GM12892 (cell line): ENCODE measurements around the gene OLFM1.
"Not testable (repeated sequence)": the region's sequence is repeated elsewhere in the genome, so short reads cannot be mapped to it uniquely, and the experiment has no call there.

ENCODE experiments used
- DNase-seq: peaks from one replicate; pipeline ENCODE4 v3.0.0; 2011; ENCODE audit not compliant: insufficient read length
- FAIRE-seq: peaks from 2 replicates; lab custom pipeline; 2011; peaks lifted over from hg19 to GRCh38; lab: Jason Lieb, UNC
- POLR2A ChIP-seq: IDR thresholded peaks from 2 replicates; pipeline ENCODE4 v1.6.1; 2011; ENCODE audit warnings: low read depth, low read length, control low read depth
- POLR2AphosphoS5 ChIP-seq: IDR thresholded peaks from 2 replicates; pipeline ENCODE4 v1.6.1; 2011; ENCODE audit warnings: low read depth, low read length, control low read depth
- TAF1 ChIP-seq: IDR thresholded peaks from 2 replicates; pipeline ENCODE4 v1.6.1; 2011; ENCODE audit warnings: low read depth, mild to moderate bottlenecking, control low read depth, low read length, borderline replicate concordance

Gene OLFM1

DNA sequence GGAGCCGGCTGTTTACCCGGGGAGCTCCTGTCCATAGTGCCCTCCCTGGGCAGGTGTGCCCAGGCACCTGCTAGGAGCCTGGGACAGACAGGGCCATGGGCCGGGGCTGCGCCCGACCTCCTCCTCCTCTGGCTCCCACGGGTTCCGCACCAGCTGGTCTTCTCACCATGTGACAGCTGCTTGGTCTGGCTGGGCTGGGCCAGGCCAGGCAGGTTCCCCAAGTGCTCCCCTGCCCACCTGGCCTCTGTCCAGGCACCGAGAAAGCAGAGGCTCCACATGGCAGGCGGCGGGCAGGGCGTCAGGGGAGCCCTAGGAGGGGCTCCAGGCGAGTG is 60.0 kb downstream of the OLFM1 start:
- DNase-seq, result no peak
- TF ChIP-seq POLR2A, result no peak
- TF ChIP-seq POLR2AphosphoS5, result no peak
- no peak for TF ChIP-seq TAF1
- no peak for FAIRE-seq

DNA sequence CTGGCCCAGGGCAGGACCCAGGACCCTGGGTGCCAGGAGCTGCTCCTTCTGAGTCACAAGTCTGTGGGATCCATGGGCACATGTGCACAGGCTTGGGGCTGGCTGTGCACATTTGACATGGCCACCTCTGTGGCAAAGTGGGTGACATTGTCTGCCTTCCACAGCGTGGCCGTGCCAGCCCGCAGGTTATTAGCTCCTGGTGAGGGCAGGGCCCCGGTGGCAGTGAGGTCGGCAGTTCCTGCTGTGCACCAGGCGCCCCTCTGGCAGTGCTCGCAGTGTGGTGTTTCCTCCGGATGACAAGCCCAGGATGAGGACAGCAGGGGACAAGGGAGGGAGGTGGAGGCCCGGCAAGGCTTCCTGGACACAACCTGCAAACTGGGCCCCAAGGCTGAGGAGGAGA is 60.5 kb downstream of the OLFM1 start:
- FAIRE-seq, result no peak
- DNase-seq, result no peak
- TF ChIP-seq POLR2A (no peak), POLR2AphosphoS5 (no peak), TAF1 (no peak)

DNA sequence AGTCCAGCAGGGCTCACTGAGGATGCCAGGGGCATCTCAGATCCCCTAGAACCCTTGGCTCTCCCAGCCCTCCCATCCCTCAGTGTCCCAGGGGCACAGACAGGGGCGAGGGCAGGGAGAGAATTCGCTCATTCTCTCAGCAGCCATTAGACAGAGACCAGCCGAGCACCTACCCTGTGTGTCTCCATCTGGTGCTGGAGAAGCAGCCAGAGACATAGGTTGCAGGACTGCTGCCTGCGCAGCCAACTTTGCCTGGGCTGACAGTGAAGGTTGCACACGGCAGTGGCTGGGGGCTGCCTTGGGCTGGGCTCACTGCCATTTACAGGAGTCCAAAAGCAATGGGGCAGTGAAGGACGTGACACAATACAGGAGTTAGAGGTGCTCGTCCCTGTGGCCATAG is 60.9 kb downstream of the OLFM1 start:
- TF ChIP-seq POLR2A, result no peak
- no peak for TF ChIP-seq POLR2AphosphoS5
- TF ChIP-seq TAF1, result no peak
- no peak for FAIRE-seq
- no peak for DNase-seq

DNA sequence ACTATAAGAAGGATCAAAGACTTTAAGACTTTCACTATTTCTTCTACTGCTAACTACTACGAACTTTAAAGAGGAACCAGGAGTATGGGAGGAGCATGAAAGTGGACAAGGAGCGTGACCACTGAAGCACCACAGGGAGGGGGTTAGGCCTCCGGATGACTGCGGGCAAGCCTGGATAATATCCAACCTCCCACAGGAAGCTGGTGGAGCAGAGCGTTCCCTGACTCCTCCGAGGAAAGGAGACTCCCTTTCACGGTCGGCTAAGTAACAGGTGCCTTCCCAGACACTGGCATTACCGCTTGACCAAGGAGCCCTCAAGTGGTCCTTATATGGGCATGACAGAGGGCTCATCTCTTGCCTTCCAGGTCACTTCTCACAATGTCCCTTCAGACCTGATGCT is 62.4 kb downstream of the OLFM1 start:
- not testable (repeated sequence) for FAIRE-seq, DNase-seq

DNA sequence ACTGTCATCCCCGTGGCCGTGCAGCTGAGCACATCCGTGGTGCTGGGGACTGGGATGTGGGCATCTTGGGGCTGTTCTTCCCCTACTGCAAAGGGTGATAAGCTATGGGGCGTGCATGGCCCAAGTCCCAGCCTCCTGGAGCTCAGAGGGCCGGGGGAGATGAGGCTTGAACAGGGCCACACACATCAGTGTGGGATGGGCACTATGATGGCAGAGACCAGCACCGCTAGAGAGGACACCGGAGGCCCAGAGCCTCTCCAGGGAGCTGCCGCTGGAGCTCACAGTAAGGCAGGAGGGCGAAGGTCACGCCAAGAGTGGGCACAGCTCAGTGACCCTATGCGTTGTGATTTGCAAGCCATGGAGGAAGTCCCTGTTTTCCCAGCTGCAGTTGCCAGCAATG is 63.5 kb downstream of the OLFM1 start:
- no peak for FAIRE-seq
- DNase-seq, result no peak
- TF ChIP-seq POLR2A, result no peak
- TF ChIP-seq TAF1, result no peak
- TF ChIP-seq POLR2AphosphoS5, result no peak

DNA sequence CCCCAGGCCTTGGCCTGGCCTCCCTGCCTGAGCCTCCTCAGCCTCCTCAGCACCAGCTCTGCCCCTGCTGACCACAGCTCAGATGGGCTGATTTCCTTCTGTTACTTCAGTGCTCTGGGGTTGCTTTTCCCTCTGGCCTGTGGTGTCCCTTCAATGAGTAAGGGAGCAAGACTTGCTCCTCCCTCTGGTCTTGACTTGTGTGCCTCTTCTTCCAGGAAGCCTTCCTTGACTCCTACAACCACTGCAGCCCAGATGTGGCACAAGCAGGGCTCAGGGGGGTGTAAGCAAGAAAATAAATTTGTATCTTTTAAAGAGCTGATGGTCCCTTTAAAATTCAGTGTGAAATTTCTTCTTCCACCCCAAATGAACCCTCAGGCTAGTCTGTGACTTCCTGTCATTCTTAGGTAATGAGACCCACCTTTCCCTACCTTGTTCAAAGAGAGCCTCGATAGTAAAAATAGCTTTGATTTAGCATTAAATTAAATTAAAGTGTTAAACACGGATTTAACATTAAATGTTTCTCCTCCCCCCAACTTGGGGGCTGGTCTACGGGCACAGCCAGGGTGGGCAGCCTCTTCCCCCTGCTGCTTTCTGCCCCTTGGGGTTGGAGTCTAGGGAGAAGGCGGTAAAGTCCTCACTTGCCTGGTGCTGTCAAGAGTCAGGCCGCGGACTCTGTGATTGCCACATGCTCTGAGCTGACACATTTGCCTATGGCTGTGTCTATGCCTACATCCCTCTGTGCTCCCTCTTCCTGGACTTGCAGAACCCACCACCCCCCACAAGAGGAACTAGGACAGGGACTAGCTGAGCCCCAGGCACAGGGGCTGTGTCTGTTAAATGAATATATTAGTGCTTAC is 64.5 kb downstream of the OLFM1 start:
- DNase-seq (no peak), FAIRE-seq (no peak)
- TF ChIP-seq POLR2A (no peak), TAF1 (no peak), POLR2AphosphoS5 (no peak)

DNA sequence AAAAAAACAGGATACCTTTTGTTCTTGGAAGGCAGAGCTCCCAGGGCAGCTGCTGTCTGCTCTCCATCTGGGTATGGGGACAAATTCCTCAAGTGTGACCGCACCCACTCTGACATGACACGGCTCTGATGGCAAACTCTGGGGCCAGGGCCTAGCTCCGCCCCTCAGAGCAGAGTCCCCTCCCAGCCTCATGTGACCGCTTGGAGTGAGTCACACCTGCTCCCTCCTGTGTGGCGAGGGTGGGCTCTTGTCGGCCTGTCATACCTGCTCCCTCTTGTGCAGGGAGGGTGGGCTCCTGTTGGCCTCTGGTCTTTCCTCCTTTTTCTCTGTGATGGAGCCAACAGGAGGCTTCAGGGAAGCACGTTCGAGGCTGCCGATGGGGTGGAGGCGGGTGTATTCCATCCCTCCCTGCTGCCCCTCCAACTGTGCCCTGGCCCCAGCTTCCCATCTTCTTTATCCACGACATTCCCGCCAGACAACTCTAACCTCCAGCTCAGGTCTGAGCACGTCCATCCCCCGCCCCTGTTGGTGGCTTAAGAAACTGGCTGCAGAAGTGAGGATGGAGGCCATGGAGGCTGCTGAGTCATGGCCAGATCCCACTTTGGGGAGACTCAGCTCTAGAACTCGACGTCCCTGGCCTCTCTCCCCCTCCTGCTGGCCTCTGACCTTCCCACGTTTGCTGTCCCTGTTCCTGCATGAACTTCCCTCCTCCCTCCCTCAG is 65.3 kb downstream of the OLFM1 start:
- FAIRE-seq, result no peak
- TF ChIP-seq TAF1 (no peak), POLR2AphosphoS5 (no peak), POLR2A (no peak)
- DNase-seq, result no peak

DNA sequence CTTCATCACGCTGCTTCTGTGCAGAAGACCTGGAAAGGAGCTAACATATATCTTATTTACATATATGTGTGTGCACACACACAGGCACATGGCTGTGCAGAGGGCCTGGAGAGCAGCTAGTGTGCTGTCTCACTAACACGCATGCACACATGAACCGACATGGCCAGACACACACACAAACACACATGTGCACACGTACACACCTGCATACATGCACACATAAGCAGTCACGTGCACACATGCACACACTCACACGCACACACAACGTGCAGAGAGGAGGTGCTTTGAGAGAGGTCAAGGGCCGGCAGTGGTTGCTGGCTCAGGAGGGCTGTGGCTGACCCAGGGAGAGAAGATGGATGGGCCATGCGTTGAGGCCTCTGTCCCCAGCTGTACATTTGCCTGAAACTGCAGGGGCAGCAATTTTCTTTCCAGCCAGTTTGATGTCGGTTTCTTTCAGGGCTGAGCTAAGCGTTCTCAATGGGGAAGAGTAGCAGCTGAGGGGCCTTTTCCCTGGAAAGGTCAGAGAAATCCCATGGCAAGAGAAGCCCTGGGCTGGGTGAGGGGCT is 66.7 kb downstream of the OLFM1 start:
- FAIRE-seq (no peak), DNase-seq (no peak)
- TF ChIP-seq POLR2A (no peak), TAF1 (no peak), POLR2AphosphoS5 (no peak)

DNA sequence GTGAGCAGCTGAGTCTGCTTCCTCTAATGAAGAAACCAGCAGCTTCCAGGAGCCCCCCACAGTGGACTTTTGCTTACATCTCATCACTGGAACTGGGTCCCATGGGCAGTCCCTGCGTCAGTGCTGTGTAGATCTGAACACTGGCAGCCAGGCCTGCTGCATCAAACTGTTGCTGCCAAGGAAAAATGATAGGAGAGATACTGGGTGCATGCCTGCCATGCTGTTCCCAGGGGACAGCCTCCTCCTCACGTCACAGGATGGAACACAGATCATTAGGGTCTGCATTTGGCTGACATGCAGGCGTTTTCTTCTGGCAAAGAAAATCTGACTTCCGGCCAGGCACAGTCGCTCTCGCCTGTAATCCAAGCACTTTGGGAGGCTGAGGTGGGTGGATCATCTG is 67.9 kb downstream of the OLFM1 start:
- no peak for TF ChIP-seq POLR2AphosphoS5
- no peak for TF ChIP-seq POLR2A
- no peak for TF ChIP-seq TAF1
- FAIRE-seq, result no peak
- DNase-seq, result no peak

DNA sequence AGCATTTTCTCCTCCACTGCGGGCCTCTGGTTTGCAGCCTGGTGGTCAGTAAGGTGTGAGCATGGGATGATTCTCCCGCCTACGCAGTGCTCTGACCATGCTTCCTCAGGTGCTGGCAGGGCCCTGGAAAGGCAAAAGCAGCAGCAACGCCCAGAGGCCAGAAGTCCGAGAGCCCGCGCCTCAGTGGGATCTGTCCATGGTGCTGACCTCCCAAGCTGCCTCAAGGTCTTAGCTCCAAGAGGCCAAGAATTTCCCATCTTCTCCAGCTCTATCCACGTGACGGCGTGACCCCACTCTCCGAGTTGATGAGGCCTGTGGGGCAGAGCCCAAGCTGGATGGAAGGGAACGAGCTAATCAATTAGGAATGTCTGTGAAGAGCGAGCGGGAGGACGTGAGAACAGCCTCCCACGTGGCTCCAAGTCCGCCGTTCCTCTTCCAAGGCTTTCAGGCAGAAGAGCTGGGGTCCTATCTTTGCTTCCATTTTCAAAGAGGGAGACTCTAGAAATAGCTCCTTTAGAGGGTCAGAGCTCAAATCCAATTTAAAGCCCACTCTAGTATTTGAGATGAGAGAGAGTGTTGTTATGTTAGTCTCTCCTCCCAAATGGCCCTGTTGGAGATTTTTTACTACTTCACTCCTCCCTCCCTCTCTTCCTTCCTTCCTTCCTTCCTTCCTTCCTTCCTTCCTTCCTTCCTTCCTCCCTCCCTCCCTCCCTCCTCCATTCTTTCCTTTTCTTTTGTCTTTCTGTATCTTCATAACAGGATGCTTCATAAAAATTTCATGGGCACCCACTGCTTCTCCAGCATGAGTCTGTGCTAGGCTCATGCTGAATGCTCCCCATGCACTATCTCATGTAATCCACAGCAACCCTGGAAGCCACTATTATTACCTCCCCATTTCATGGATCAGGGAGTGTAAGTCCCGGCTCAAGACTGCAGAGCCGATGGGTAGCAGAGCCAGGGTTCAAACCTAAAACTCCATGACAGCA is 69.3 kb downstream of the OLFM1 start:
- TF ChIP-seq TAF1, result no peak
- no peak for TF ChIP-seq POLR2AphosphoS5
- no peak for TF ChIP-seq POLR2A
- FAIRE-seq (no peak), DNase-seq (peak; percentile 36)

DNA sequence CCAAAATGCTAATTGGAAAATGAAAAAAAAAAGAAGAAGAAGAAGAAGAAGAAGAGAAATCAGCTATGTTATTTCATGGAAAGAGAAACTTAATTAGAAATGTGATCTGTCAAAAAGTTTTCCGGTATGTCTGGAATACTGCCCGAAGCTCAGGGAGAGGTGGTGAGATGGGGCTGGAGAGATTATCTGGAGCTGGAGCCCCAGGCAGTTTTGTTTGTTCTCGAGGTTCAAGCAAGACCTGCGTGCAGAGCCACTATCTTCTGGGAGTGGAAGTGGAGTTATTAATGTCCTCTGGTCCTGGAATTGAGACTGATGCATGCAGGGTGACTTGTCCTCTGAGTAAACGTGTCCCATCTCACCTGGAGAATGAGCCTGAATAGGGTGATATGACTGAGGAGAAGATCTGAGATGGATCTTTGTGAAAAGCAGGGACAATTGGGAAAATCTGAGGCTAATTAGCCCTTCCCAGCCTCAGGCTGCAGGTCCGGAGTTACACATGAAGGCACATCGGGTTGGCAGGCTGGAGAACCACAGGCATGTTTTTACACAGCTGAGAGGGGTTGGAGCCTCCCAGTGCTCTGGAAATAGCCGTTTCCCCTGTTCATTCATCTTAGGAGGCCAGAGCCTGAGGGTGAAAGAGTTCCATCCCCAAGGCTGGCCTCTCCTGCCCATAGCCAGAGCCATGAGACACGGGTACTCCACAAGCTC is 70.5 kb downstream of the OLFM1 start:
- TF ChIP-seq TAF1 (no peak), POLR2AphosphoS5 (no peak), POLR2A (no peak)
- FAIRE-seq (no peak), DNase-seq (no peak)
